GM19240 (cell line): ENCODE results near the gene PXMP4.

Experiments
- DNase-seq: peaks from one replicate; pipeline ENCODE4 v3.0.0; 2011; ENCODE audit warnings: low spot score; ENCODE audit not compliant: insufficient read length

The PXMP4 gene

GRCh38 chr20:33656783-33657703 lies 63.1 kb downstream of the PXMP4 start:
- DNase-seq: no peak

- DNase-seq: no peak
Measured at GRCh38 chr20:33656010-33656782, 63.9 kb downstream of the PXMP4 start.

GRCh38 chr20:33655164-33655563 lies 64.9 kb downstream of the PXMP4 start:
- DNase-seq: no peak

- DNase-seq: no peak
Measured at GRCh38 chr20:33654680-33655161, 65.4 kb downstream of the PXMP4 start.

- DNase-seq: no peak
Measured at GRCh38 chr20:33653900-33654596, 66.1 kb downstream of the PXMP4 start.

GRCh38 chr20:33653218-33653899 lies 66.8 kb downstream of the PXMP4 start:
- DNase-seq: no peak
